Neural crest cell (in vitro differentiated cells): Measurements from ENCODE around the gene LIG1. TPM values are rescaled to one million over a fixed set of nuclear protein-coding genes. Genes with fewer than 3 reads are reported as not detected.
"Not testable (repeated sequence)": the region's sequence is repeated elsewhere in the genome, so short reads cannot be mapped to it uniquely, and the experiment has no call there.

ENCODE experiments used
- DNase-seq: peaks from one replicate; pipeline ENCODE4 v3.0.0; 2021; ENCODE audit warnings: low read depth, mixed read lengths, low spot score
- H3K27ac Mint-ChIP-seq: one replicate; pipeline ENCODE4 v1.8.0; 2021; ENCODE audit warnings: mild to moderate bottlenecking, mixed read lengths; ENCODE audit not compliant: unreplicated experiment
- H3K27me3 Mint-ChIP-seq: 2 replicates; pipeline ENCODE4 v1.8.0; 2021; ENCODE audit warnings: low read depth, mild to moderate bottlenecking, mixed read lengths
- H3K36me3 Mint-ChIP-seq: 2 replicates; pipeline ENCODE4 v1.8.0; 2021; ENCODE audit warnings: low read depth, mild to moderate bottlenecking, mixed read lengths
- H3K4me1 Mint-ChIP-seq: 2 replicates; pipeline ENCODE4 v1.8.0; 2021; ENCODE audit warnings: mixed read lengths
- H3K4me3 Mint-ChIP-seq: one replicate; pipeline ENCODE4 v1.8.0; 2021; ENCODE audit warnings: mild to moderate bottlenecking, mixed read lengths
- H3K9me3 Mint-ChIP-seq: 2 replicates; pipeline ENCODE4 v1.8.0; 2021; ENCODE audit warnings: mixed read lengths
- CTCF ChIP-seq: fragments of 200-600 bp; sonication (generic); conservative IDR thresholded peaks from 2 replicates; pipeline ENCODE4 v1.5.0; 2021; ENCODE audit warnings: antibody characterized with exemption, mild to moderate bottlenecking
- total RNA-seq: library from RNA; stranded (reverse); gene quantifications from 2 replicates; pipeline ENCODE4 v1.2.1, GENCODE V29; 2021

Gene LIG1
- total RNA-seq, 1 donor from 2014 or later: 144 TPM

- TF ChIP-seq CTCF: no peak
- H3K9me3 Mint-ChIP-seq: no peaks in the 10 kb centered on the region
Measured at GRCh38 chr19:48095612-48096175, 74.5 kb downstream of the LIG1 start.

GRCh38 chr19:48094855-48095203 lies 75.3 kb downstream of the LIG1 start:
- H3K27ac Mint-ChIP-seq: peak overlapping the region; percentile 28
- DNase-seq: no peak
- no peak for TF ChIP-seq CTCF
- no peaks in the 10 kb centered on the region for H3K9me3 Mint-ChIP-seq
- no peak overlapping the region for H3K4me3 Mint-ChIP-seq
- no peaks in the 10 kb centered on the region for H3K4me1 Mint-ChIP-seq
- H3K36me3 Mint-ChIP-seq: no peaks in the 10 kb centered on the region
- peaks cover 5% of the 10 kb centered on the region for H3K27me3 Mint-ChIP-seq

More at GRCh38 chr19:48095612-48096175, 74.5 kb downstream of the LIG1 start:
- H3K27me3 Mint-ChIP-seq: peaks cover 5% of the 10 kb centered on the region
- no peak overlapping the region for H3K27ac Mint-ChIP-seq
- no peak overlapping the region for H3K4me3 Mint-ChIP-seq
- DNase-seq: no peak
- H3K36me3 Mint-ChIP-seq: no peaks in the 10 kb centered on the region
- H3K4me1 Mint-ChIP-seq: no peaks in the 10 kb centered on the region

GRCh38 chr19:48094129-48094854 lies 75.9 kb downstream of the LIG1 start:
- no peaks in the 10 kb centered on the region for H3K4me1 Mint-ChIP-seq
- H3K9me3 Mint-ChIP-seq: no peaks in the 10 kb centered on the region
- no peak overlapping the region for H3K4me3 Mint-ChIP-seq
- H3K27me3 Mint-ChIP-seq: peaks cover 5% of the 10 kb centered on the region
- H3K27ac Mint-ChIP-seq: no peak overlapping the region
- no peaks in the 10 kb centered on the region for H3K36me3 Mint-ChIP-seq
- DNase-seq: no peak
- no peak for TF ChIP-seq CTCF

- H3K36me3 Mint-ChIP-seq, H3K4me3 Mint-ChIP-seq: not testable (repeated sequence)
Measured at GRCh38 chr19:48091111-48091718, 78.9 kb downstream of the LIG1 start.

GRCh38 chr19:48090281-48090802 lies 79.8 kb downstream of the LIG1 start:
- H3K4me1 Mint-ChIP-seq: no peaks in the 10 kb centered on the region
- peaks cover 7% of the 10 kb centered on the region for H3K27me3 Mint-ChIP-seq
- no peak overlapping the region for H3K4me3 Mint-ChIP-seq
- H3K36me3 Mint-ChIP-seq: no peaks in the 10 kb centered on the region
- DNase-seq: no peak
- H3K27ac Mint-ChIP-seq: no peak overlapping the region
- no peak for TF ChIP-seq CTCF
- peaks cover 3% of the 10 kb centered on the region for H3K9me3 Mint-ChIP-seq

More at GRCh38 chr19:48091111-48091718, 78.9 kb downstream of the LIG1 start:
- H3K27me3 Mint-ChIP-seq, DNase-seq, H3K4me1 Mint-ChIP-seq, H3K27ac Mint-ChIP-seq, H3K9me3 Mint-ChIP-seq: not testable (repeated sequence)

GRCh38 chr19:48088991-48089390 lies 81.2 kb downstream of the LIG1 start:
- not testable (repeated sequence) for H3K27ac Mint-ChIP-seq, H3K36me3 Mint-ChIP-seq, H3K4me1 Mint-ChIP-seq, H3K27me3 Mint-ChIP-seq, H3K4me3 Mint-ChIP-seq, DNase-seq, H3K9me3 Mint-ChIP-seq
